K562 treated with DMSO at 1 percent for 12 hours (cell line): ENCODE results near the gene B3GAT1. TPM values are rescaled to one million over a fixed set of nuclear protein-coding genes. Genes with fewer than 3 reads are reported as not detected.

Experiments
- total RNA-seq: library from RNA; unstranded; fragments of 300-600 nt; gene quantifications from 2 replicates; pipeline ENCODE4 v1.2.3, GENCODE V29; 2022; ENCODE audit not compliant: insufficient read depth

Gene B3GAT1
- total RNA-seq = 0.93 TPM in 1 of 2 replicates, not detected in the other

GRCh38 chr11:134412203-134413042 lies at the start of gene B3GAT1:
Gene B3GAT1, minus strand, starts transcription at chr11:134412242. Its CDS starts 24,583 bp downstream, at chr11:134387659.

GRCh38 chr11:134331354-134332188 lies 80.5 kb downstream of the B3GAT1 start, which contains the start of gene GLB1L2:
Gene GLB1L2, plus strand, starts transcription at chr11:134331988. Its CDS starts 74 bp downstream, at chr11:134332062.

Other genes with a start within 250 kb of the B3GAT1 start
- 22.9 and 66.0 TPM in 2 replicates for gene NCAPD3, start 188.3 kb downstream of the B3GAT1 start, total RNA-seq
- gene VPS26B, start 187.6 kb downstream of the B3GAT1 start, total RNA-seq = 26.7 and 51.8 TPM in 2 replicates
- 50.8 and 73.7 TPM in 2 replicates for gene THYN1, start 158.9 kb downstream of the B3GAT1 start, total RNA-seq
- gene ACAD8, start 158.7 kb downstream of the B3GAT1 start, total RNA-seq = 20.3 and 29.2 TPM in 2 replicates
- gene GLB1L3, start 135.9 kb downstream of the B3GAT1 start, total RNA-seq = 0.38 TPM in 1 of 2 replicates, not detected in the other
- 11.0 and 16.0 TPM in 2 replicates for gene GLB1L2, start 80.3 kb downstream of the B3GAT1 start, total RNA-seq